ENCODE results near the gene SSX2B. TPM values are rescaled to one million over a fixed set of nuclear protein-coding genes. Genes with fewer than 3 reads are reported as not detected.
"Not testable (repeated sequence)": the region's sequence is repeated elsewhere in the genome, so short reads cannot be mapped to it uniquely, and the experiment has no call there.

The SSX2B gene
- total RNA-seq: not detected

DNA sequence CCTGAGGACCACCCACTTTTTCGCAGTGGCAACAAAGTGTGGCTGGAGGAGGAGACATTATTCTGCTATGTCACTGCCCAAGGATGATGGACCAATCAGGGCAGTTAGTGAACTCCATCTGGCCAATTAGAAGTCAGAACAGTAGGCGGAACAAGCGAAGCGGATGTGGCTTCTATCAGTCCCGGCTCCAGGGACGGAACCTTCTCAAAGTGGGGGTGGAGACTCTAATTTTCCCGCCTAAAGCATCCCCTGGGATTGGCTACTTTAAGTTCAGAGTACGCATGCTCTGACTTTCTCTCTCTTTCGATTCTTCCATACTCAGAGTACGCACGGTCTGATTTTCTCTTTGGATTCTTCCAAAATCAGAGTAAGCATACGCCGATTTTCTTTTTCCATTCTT lies at the start of gene SSX2B:
TSS of gene SSX2B (plus strand) at position 301 of the 400 bp plus-strand sequence. CDS start 1,429 bp downstream, outside the sequence.
- H3K4me1 Mint-ChIP-seq, DNase-seq, POLR2A ChIA-PET: not testable (repeated sequence)

DNA sequence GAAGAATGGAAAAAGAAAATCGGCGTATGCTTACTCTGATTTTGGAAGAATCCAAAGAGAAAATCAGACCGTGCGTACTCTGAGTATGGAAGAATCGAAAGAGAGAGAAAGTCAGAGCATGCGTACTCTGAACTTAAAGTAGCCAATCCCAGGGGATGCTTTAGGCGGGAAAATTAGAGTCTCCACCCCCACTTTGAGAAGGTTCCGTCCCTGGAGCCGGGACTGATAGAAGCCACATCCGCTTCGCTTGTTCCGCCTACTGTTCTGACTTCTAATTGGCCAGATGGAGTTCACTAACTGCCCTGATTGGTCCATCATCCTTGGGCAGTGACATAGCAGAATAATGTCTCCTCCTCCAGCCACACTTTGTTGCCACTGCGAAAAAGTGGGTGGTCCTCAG lies 44.0 kb upstream of the SSX2B start, which contains the start of gene SSX2:
TSS of gene SSX2 (minus strand) at position 101 of the 400 bp plus-strand sequence. CDS start 1,429 bp downstream, outside the sequence.
- H3K4me1 Mint-ChIP-seq; ATAC-seq (ENCODE audit: low read depth); DNase-seq; H3K27ac Mint-ChIP-seq; H3K4me3 Mint-ChIP-seq; POLR2A ChIA-PET; H3K9me3 Mint-ChIP-seq; H3K36me3 Mint-ChIP-seq; H3K27me3 Mint-ChIP-seq: not testable (repeated sequence)

More for the DNA sequence above, at the start of gene SSX2B:
- H3K9me3 Mint-ChIP-seq; H3K36me3 Mint-ChIP-seq; ATAC-seq (ENCODE audit: low read depth); H3K4me3 Mint-ChIP-seq; H3K27me3 Mint-ChIP-seq; H3K27ac Mint-ChIP-seq: not testable (repeated sequence)

GRCh38 chrX:52765983-52766382 lies 14.9 kb downstream of the SSX2B start:
- POLR2A ChIA-PET; H3K9me3 Mint-ChIP-seq; H3K36me3 Mint-ChIP-seq; H3K27me3 Mint-ChIP-seq; ATAC-seq (ENCODE audit: low read depth); H3K4me1 Mint-ChIP-seq; H3K4me3 Mint-ChIP-seq; H3K27ac Mint-ChIP-seq; DNase-seq: not testable (repeated sequence)

GRCh38 chrX:52773504-52773903 lies 22.5 kb downstream of the SSX2B start:
- H3K27me3 Mint-ChIP-seq; ATAC-seq (ENCODE audit: low read depth); DNase-seq: not testable (repeated sequence)

GRCh38 chrX:52797327-52797726 lies 46.3 kb downstream of the SSX2B start, which contains the start of gene SPANXN5:
Gene SPANXN5 (minus strand): TSS chrX:52797427. CDS start chrX:52797348, 79 bp downstream.
- H3K9me3 Mint-ChIP-seq; ATAC-seq (ENCODE audit: low read depth); H3K4me1 Mint-ChIP-seq; H3K27ac Mint-ChIP-seq; H3K36me3 Mint-ChIP-seq; POLR2A ChIA-PET; DNase-seq; H3K4me3 Mint-ChIP-seq: not testable (repeated sequence)
- peaks cover 11% of the 10 kb centered on the region for H3K27me3 Mint-ChIP-seq

More at GRCh38 chrX:52773504-52773903, 22.5 kb downstream of the SSX2B start:
- H3K4me1 Mint-ChIP-seq, H3K4me3 Mint-ChIP-seq, H3K27ac Mint-ChIP-seq, POLR2A ChIA-PET, H3K9me3 Mint-ChIP-seq, H3K36me3 Mint-ChIP-seq: not testable (repeated sequence)

- not testable (repeated sequence) for H3K4me1 Mint-ChIP-seq, H3K9me3 Mint-ChIP-seq
These were observed 53.8 kb downstream of the SSX2B start for GRCh38 chrX:52804876-52805275.

More at GRCh38 chrX:52804876-52805275, 53.8 kb downstream of the SSX2B start:
- H3K27me3 Mint-ChIP-seq; H3K36me3 Mint-ChIP-seq; H3K4me3 Mint-ChIP-seq; POLR2A ChIA-PET; DNase-seq; ATAC-seq (ENCODE audit: low read depth); H3K27ac Mint-ChIP-seq: not testable (repeated sequence)

Other genes with a start within 250 kb of the SSX2B start
- gene XAGE1B, start 234.2 kb upstream of the SSX2B start, total RNA-seq: not detected
- gene SSX7, start 96.4 kb upstream of the SSX2B start, total RNA-seq: not detected
- gene SSX2, start 44.1 kb upstream of the SSX2B start, total RNA-seq: not detected
- gene SPANXN5, start 46.2 kb downstream of the SSX2B start, total RNA-seq: not detected
- not detected for gene XAGE5, start 60.0 kb downstream of the SSX2B start, total RNA-seq
- gene XAGE3, start 116.8 kb downstream of the SSX2B start, total RNA-seq: not detected
- gene FAM156B, start 146.1 kb downstream of the SSX2B start, total RNA-seq: 10 to 100 TPM; 15.6 to 16.6 TPM
- gene FAM156A, start 207.3 kb downstream of the SSX2B start, total RNA-seq: 10 to 100 TPM; 19.3 to 23.3 TPM